ENCODE data around the gene SLC9A4. TPM values are rescaled to one million over a fixed set of nuclear protein-coding genes. Genes with fewer than 3 reads are reported as not detected.

Gene SLC9A4
- total RNA-seq, 2 experiments from 2014 or later, result 0.03 to 0.10 TPM

- H3K4me1 ChIP-seq (ENCODE audit: insufficient read depth, low read length, poor library complexity, severe bottlenecking), result no peaks in the 10 kb centered on the region
- ChIA-PET POLR2A (interaction anchor here (0.6 kb wide), 1 partner anchor 9 kb away, joined by 3 read pairs; no protein-coding TSS in a partner anchor), CTCF (ENCODE audit: unreplicated experiment) (no interaction called here)
- no peak for DNase-seq (ENCODE audit: low spot score)
- no peaks in the 10 kb centered on the region for H3K36me3 ChIP-seq (ENCODE audit: insufficient read depth, low read length)
- H2AFZ ChIP-seq (ENCODE audit: low read length), result no peak overlapping the region
- H3K4me2 ChIP-seq (ENCODE audit: low read length), result no peak overlapping the region
- H3K9me2 ChIP-seq (ENCODE audit: insufficient read depth, low read length), result no peaks in the 10 kb centered on the region
- no peak overlapping the region for H3K27ac ChIP-seq (ENCODE audit: low read depth, low read length, poor library complexity, severe bottlenecking)
- no TSS peak for BruUV-seq (replicated peaks)
- H4K20me1 ChIP-seq (ENCODE audit: insufficient read depth, low read length), result no peaks in the 10 kb centered on the region
- no peaks in the 10 kb centered on the region for H3K79me2 ChIP-seq (ENCODE audit: insufficient read depth, low read depth, low read length)
- H3K4me3 ChIP-seq (ENCODE audit: low read depth, low read length, poor library complexity, severe bottlenecking), result no peak overlapping the region
- H3K9me3 ChIP-seq (ENCODE audit: low read length), result no peaks in the 10 kb centered on the region
- intact Hi-C loops (cut with micrococcal nuclease; ENCODE audit: unreplicated experiment), result no loop called here
- TF ChIP-seq EZH2phosphoT487 (IDR thresholded peaks at IDR 0.05; ENCODE audit: borderline replicate concordance, low read depth, low read length) (no peak), CTCF (conservative IDR thresholded peaks at IDR 0.05; ENCODE audit: low read length) (no peak)
Measured at GRCh38 chr2:102438578-102438977, 34.4 kb upstream of the SLC9A4 start.

- no peaks in the 10 kb centered on the region for H3K9me3 ChIP-seq (ENCODE audit: low read length)
- no peak overlapping the region for H3K27ac ChIP-seq (ENCODE audit: low read depth, low read length, poor library complexity, severe bottlenecking)
- no peak for DNase-seq (ENCODE audit: low spot score)
- intact Hi-C loops (cut with micrococcal nuclease; ENCODE audit: unreplicated experiment), result no loop called here
- no TSS peak for BruUV-seq (replicated peaks)
- no peak overlapping the region for H3K4me2 ChIP-seq (ENCODE audit: low read length)
- ChIA-PET POLR2A (interaction anchor here (0.6 kb wide), 1 partner anchor 8 kb away, joined by 3 read pairs; no protein-coding TSS in a partner anchor), CTCF (ENCODE audit: unreplicated experiment) (no interaction called here)
- H3K4me1 ChIP-seq (ENCODE audit: insufficient read depth, low read length, poor library complexity, severe bottlenecking), result no peaks in the 10 kb centered on the region
- H3K9me2 ChIP-seq (ENCODE audit: insufficient read depth, low read length), result no peaks in the 10 kb centered on the region
- H3K79me2 ChIP-seq (ENCODE audit: insufficient read depth, low read depth, low read length), result no peaks in the 10 kb centered on the region
- TF ChIP-seq EZH2phosphoT487 (IDR thresholded peaks at IDR 0.05; ENCODE audit: borderline replicate concordance, low read depth, low read length) (no peak), CTCF (conservative IDR thresholded peaks at IDR 0.05; ENCODE audit: low read length) (no peak)
- H4K20me1 ChIP-seq (ENCODE audit: insufficient read depth, low read length), result no peaks in the 10 kb centered on the region
- H2AFZ ChIP-seq (ENCODE audit: low read length), result no peak overlapping the region
- H3K4me3 ChIP-seq (ENCODE audit: low read depth, low read length, poor library complexity, severe bottlenecking), result no peak overlapping the region
- H3K36me3 ChIP-seq (ENCODE audit: insufficient read depth, low read length), result no peaks in the 10 kb centered on the region
Measured at GRCh38 chr2:102439065-102439695, 33.8 kb upstream of the SLC9A4 start.
